GM23338 (cell line): Measurements from ENCODE around the gene AGPAT3. TPM values are rescaled to one million over a fixed set of nuclear protein-coding genes. Genes with fewer than 3 reads are reported as not detected.

Source experiments
- ATAC-seq: fragments of 200-7000 bp; cut with Tn5 transposase; 3 replicates; pipeline ENCODE4 v1.9.1; 2020
- DNase-seq: peaks from one replicate; pipeline ENCODE4 v3.0.0-alpha.2; 2015; ENCODE audit warnings: low spot score
- H2AFZ ChIP-seq: fragments of 200-600 bp; sonication (generic); 2 replicates; pipeline ENCODE4 v1.8.0; 2016; ENCODE audit warnings: antibody characterized with exemption, mild to moderate bottlenecking, moderate library complexity
- H3F3A ChIP-seq: fragments of 200-600 bp; sonication (generic); replicated peaks from 2 replicates; pipeline ENCODE4 v1.8.0; 2017; ENCODE audit warnings: antibody characterized with exemption, mixed run types, low read depth
- H3K27ac ChIP-seq: fragments of 200-600 bp; sonication (generic); 2 replicates; pipeline ENCODE4 v1.6.1; 2016; ENCODE audit warnings: low read depth
- H3K27me3 ChIP-seq: fragments of 200-600 bp; sonication (generic); 2 replicates; pipeline ENCODE4 v1.8.0; 2016; ENCODE audit warnings: mild to moderate bottlenecking, mixed run types, moderate library complexity; ENCODE audit not compliant: insufficient read depth
- H3K36me3 ChIP-seq: fragments of 200-600 bp; sonication (generic); 2 replicates; pipeline ENCODE4 v1.8.0; 2016; ENCODE audit warnings: mild to moderate bottlenecking; ENCODE audit not compliant: insufficient read depth
- H3K4me1 ChIP-seq: fragments of 200-600 bp; sonication (generic); 2 replicates; pipeline ENCODE4 v1.8.0; 2016; ENCODE audit warnings: mild to moderate bottlenecking, moderate library complexity; ENCODE audit not compliant: insufficient read depth
- H3K4me2 ChIP-seq: fragments of 200-600 bp; sonication (generic); 2 replicates; pipeline ENCODE4 v1.7.1; 2017; ENCODE audit warnings: mixed run types
- H3K4me3 ChIP-seq: fragments of 200-600 bp; sonication (generic); 2 replicates; pipeline ENCODE4 v1.6.1; 2016; ENCODE audit warnings: mixed run types
- H3K79me2 ChIP-seq: fragments of 200-600 bp; sonication (generic); replicated peaks from 2 replicates; pipeline ENCODE4 v1.8.0; 2017; ENCODE audit warnings: mild to moderate bottlenecking; ENCODE audit not compliant: insufficient read depth
- H3K9me2 ChIP-seq: fragments of 200-600 bp; sonication (generic); 2 replicates; pipeline ENCODE4 v1.8.0; 2017; ENCODE audit not compliant: insufficient read depth
- H4K20me1 ChIP-seq: fragments of 200-600 bp; sonication (generic); replicated peaks from 2 replicates; pipeline ENCODE4 v1.8.0; 2017; ENCODE audit warnings: mild to moderate bottlenecking; ENCODE audit not compliant: insufficient read depth
- H3K27ac Mint-ChIP-seq: 2 replicates; pipeline ENCODE4 v1.8.0; 2020; ENCODE audit warnings: inconsistent platforms, mild to moderate bottlenecking, moderate library complexity, mixed read lengths
- H3K27me3 Mint-ChIP-seq: 3 replicates; pipeline ENCODE4 v1.8.0; 2022; ENCODE audit warnings: low read depth, mild to moderate bottlenecking, moderate library complexity, mixed read lengths, inconsistent platforms; ENCODE audit not compliant: insufficient read depth, poor library complexity
- H3K36me3 Mint-ChIP-seq: 3 replicates; pipeline ENCODE4 v1.8.0; 2021; ENCODE audit warnings: low read depth, mild to moderate bottlenecking, inconsistent platforms, moderate library complexity, mixed read lengths
- H3K4me1 Mint-ChIP-seq: 3 replicates; pipeline ENCODE4 v1.8.0; 2020; ENCODE audit warnings: mild to moderate bottlenecking, inconsistent platforms, mixed read lengths
- H3K4me3 Mint-ChIP-seq: 3 replicates; pipeline ENCODE4 v1.8.0; 2021; ENCODE audit warnings: moderate library complexity, mild to moderate bottlenecking, inconsistent platforms, mixed read lengths
- H3K9me3 Mint-ChIP-seq: 3 replicates; pipeline ENCODE4 v1.8.0; 2020; ENCODE audit warnings: moderate library complexity, mild to moderate bottlenecking, inconsistent platforms, mixed read lengths
- CREB1 ChIP-seq: fragments of 250-450 bp; sonication (Bioruptor Pico); IDR thresholded peaks from 2 replicates; pipeline ENCODE4 v1.5.0; 2020; ENCODE audit warnings: low read depth, mild to moderate bottlenecking, moderate library complexity
- CTCF ChIP-seq, 2 experiments: fragments of 200-600 bp in 1 of 2; sonication (generic) in 1 of 2; conservative IDR thresholded peaks; 2 replicates each; pipeline versions ENCODE4 v1.5.1 to v1.6.1; 2016 to 2017; ENCODE audit warnings: antibody characterized with exemption in 2 of 2, low read depth in 2 of 2, mild to moderate bottlenecking in 2 of 2, moderate library complexity in 1 of 2
- ETS1 ChIP-seq: IDR thresholded peaks from 2 replicates; pipeline ENCODE4 v1.6.1; 2016; ENCODE audit warnings: antibody characterized with exemption
- EZH2phosphoT487 ChIP-seq: fragments of 200-600 bp; sonication (generic); IDR thresholded peaks from one replicate; pipeline ENCODE4 v1.8.1; 2018; ENCODE audit warnings: antibody characterized with exemption; ENCODE audit not compliant: unreplicated experiment
- REST ChIP-seq: IDR thresholded peaks from one replicate; pipeline ENCODE4 v1.6.1; 2018; ENCODE audit warnings: antibody characterized with exemption; ENCODE audit not compliant: unreplicated experiment
- STAT1 ChIP-seq: IDR thresholded peaks from one replicate; pipeline ENCODE4 v1.6.1; 2016; ENCODE audit warnings: antibody characterized with exemption; ENCODE audit not compliant: unreplicated experiment
- ZNF114 ChIP-seq: fragments of 250-450 bp; sonication (Bioruptor Pico); IDR thresholded peaks from 2 replicates; pipeline ENCODE4 v1.5.0; 2020; ENCODE audit warnings: mild to moderate bottlenecking, moderate library complexity
- ZNF331 ChIP-seq: fragments of 250-450 bp; sonication (Bioruptor Pico); IDR thresholded peaks from 2 replicates; pipeline ENCODE4 v1.5.0; 2020; ENCODE audit warnings: low read depth, mild to moderate bottlenecking, moderate library complexity
- ZNF462 ChIP-seq: fragments of 250-450 bp; sonication (Bioruptor Pico); IDR thresholded peaks from 2 replicates; pipeline ENCODE4 v1.5.0; 2020; ENCODE audit warnings: mild to moderate bottlenecking, moderate library complexity
- polyA plus RNA-seq: library from polyadenylated mRNA; unstranded; fragments of >200 nt; fragmentation: Nextera tagmentation; extraction: Ambion mirVana; gene quantifications from 2 replicates; pipeline ENCODE4 v1.2.1, GENCODE V29; 2016
- total RNA-seq: library from RNA; depleted of rRNA; stranded (reverse); fragments of >200 nt; shearing (Covaris generic); gene quantifications from 2 replicates; pipeline ENCODE4 v1.2.3, GENCODE V29; 2014

Gene AGPAT3
- total and polyA plus RNA-seq, 2 experiments from 2014 or later: 2.1 to 6.1 TPM

GRCh38 chr21:43926196-43926595 is 61.2 kb downstream of the AGPAT3 start:
- DNase-seq (no peak), ATAC-seq (no peak)
- no peaks in the 10 kb centered on the region; the same call in 2 of the 3 replicates for H3K9me3 Mint-ChIP-seq
- TF ChIP-seq ZNF462 (CRISPR knock-in tag) (no peak), CTCF (conservative IDR thresholded peaks at IDR 0.05; ENCODE audit: low read depth in 2 of 2) (no peak), ZNF114 (CRISPR knock-in tag) (no peak), ZNF331 (CRISPR knock-in tag) (no peak), STAT1 (no peak), EZH2phosphoT487 (no peak), CREB1 (CRISPR knock-in tag) (no peak), REST (no peak), ETS1 (no peak)
- Histone ChIP-seq H3K27ac (no peak overlapping the region), H3K4me3 (no peak overlapping the region), H3K4me2 (no peak overlapping the region), H4K20me1 (no peaks in the 10 kb centered on the region), H3K9me2 (no peaks in the 10 kb centered on the region), H3K27me3 (no peaks in the 10 kb centered on the region), H3K36me3 (no peaks in the 10 kb centered on the region), H3K4me1 (no peaks in the 10 kb centered on the region; the same call in none of the 2 replicates), H3K79me2 (no peaks in the 10 kb centered on the region), H3F3A (0 out of 2 replicates have a peak, but pooled peaks cover 3% of the 10 kb centered on the region), H2AFZ (no peak overlapping the region)
- H3K4me3 Mint-ChIP-seq: no peak overlapping the region
- no peak overlapping the region for H3K27ac Mint-ChIP-seq
- no peaks in the 10 kb centered on the region for H3K36me3 Mint-ChIP-seq
- peaks cover 27% of the 10 kb centered on the region for H3K27me3 Mint-ChIP-seq
- H3K4me1 Mint-ChIP-seq: peaks cover 23% of the 10 kb centered on the region
